Measurements from ENCODE around the gene ZNF23.
A peak's percentile ranks its signal among the peaks of the same experiment; 100 is the strongest.

Gene ZNF23

DNA sequence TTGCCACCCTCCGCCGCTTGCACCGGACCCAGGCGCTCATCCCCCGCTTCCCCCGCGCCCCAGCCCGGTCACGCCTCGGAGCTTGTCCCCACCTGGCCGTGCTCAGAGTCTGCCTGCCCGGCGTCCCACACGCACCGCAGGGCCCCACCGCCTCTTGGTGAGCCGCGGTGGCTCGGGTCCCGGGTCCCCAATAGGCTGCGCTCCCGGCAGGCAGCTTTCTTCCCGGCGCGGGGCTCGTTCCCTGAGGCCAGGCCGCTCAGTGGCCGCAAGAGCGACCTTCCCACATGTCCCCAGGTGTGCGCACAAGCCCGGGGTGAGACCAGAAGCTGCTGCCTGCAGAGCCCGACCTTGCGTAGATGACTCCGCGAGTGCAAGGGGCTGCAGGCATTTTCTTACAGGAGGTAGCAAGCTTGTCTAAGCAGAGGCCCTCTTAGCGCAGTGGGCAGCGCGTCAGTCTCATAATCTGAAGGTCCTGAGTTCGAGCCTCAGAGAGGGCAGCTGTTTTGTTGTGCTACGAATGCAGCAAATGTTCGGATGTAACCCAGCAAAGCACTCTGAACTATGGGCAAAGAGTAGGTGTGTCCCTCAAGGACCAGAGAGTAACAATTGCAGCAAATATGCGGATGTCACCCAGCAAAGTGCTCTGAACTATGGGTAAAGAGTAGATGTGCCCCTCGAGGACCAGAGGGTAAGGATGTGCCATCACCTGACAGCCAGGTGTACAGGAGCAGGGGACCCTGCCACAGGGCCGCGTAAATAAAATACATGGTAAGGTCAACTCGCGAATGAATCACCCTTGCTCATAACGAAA, 35.8 kb downstream of the ZNF23 start:
- no peak for DNase-seq (ENCODE audit: low read depth)

DNA sequence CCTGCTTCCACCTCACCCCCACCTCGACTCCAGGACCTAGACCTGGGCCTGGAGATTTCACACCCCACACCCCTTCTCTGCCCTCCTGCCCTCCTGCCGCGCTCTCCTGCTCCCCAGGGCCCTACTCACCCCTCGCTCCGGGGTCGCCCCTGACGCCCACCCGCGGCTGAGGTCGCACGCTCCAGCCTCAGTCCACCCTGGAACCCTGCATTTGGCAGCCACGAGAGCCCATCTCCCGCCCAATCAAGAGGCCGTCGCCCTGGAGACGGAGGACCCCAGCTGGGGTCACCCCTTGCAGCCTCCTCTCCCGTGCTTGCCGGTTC, 36.3 kb downstream of the ZNF23 start:
- DNase-seq (ENCODE audit: low read depth): no peak

DNA sequence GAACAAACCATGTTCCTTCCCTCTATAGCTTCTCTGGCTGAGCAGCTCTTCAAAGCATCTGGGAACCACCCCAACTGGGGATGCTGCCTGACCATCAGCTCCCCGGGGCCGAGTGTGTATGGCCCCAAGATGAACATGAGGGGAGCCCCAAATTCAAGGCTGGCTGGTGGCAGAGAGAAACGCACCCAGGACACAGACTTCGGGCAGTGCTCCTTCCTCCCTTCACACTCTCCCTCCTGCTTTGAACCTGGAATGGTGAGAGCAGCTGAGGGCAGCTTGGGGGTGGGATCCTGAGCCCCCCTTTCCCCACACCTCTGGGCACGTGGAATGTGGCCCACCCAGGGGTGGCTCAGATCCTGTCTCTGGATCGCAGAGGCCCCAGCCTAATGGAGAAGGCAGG, 37.4 kb downstream of the ZNF23 start:
- no peak for DNase-seq (ENCODE audit: low read depth)

DNA sequence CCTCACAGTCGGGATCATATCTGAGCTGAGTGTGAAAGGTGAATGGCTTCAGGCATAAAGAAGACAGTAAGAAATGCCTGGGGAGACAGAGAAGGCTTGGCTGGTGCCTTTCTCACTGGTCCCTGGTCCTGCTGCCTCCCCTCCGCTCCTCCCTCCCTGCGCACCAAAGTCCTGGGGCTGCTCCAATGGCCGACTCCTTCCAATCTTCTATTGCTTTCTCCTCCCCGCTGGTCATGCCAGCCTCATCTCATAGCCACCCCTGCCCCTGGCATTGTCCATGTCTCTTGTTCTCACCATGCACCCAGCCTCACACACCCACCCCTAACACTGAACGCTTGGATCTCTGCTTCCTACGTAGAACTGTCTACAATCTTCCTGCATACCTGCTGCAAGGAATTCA, 38.2 kb downstream of the ZNF23 start:
- no peak for DNase-seq (ENCODE audit: low read depth)

DNA sequence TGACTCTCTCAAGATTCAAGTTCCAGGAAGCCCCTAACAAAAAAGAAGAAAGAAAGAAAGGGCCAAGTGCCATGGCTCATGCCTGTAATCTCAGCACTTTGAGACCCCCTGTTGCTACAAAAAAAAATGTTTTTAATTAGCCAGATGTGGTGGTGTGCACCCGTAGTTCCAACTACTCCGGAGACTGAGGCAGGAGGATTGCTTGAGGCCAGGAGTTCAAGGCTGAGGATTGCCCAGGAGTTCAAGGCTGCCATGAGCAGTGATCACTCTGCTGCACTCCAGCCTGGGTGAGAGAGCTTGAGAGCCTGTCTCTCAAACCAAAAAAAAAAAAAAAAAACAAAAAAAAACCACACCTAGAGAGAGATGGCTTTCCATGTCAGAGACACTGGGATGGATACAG, 39.0 kb downstream of the ZNF23 start:
- DNase-seq (ENCODE audit: low read depth): no peak

DNA sequence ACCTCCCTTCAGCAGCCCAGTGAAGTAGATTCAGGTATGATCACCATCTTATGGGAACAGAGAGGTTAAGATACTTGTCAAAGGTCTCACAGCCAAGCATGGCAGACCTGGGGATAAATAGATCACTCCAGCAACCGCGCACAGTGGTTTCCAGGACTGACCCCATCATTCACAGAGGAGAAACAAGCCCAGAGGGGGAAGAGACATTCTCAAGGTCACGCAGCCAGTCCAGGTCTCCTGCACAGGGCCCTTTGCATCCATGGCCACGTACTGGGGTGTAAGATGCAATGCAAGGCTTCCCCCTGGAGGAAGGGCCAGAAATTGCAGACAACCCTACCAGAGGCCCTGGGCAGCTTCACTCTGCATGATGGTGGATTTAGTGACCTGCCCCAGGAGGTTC, 40.1 kb downstream of the ZNF23 start:
- no peak for DNase-seq (ENCODE audit: low read depth)

DNA sequence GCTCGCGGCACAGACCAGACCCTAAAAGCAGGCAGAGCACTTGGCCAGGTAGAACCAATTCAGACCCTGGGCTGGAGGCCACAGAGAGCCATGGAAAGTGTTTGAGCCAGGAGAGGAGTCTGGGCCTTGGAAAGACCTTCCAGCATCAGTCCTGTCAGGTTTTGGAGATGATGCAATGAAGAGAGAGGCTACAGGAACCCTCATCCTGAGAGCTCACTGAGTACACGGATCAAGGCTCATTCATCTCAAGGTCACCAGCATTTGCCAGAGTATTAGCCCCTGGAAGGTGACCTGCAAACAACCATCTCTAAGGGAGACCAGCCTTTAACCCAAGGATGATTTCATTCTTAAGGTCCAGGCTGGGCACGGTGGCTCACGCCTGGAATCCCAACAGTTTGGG, 48.0 kb downstream of the ZNF23 start:
- no peak for DNase-seq (ENCODE audit: low read depth)

DNA sequence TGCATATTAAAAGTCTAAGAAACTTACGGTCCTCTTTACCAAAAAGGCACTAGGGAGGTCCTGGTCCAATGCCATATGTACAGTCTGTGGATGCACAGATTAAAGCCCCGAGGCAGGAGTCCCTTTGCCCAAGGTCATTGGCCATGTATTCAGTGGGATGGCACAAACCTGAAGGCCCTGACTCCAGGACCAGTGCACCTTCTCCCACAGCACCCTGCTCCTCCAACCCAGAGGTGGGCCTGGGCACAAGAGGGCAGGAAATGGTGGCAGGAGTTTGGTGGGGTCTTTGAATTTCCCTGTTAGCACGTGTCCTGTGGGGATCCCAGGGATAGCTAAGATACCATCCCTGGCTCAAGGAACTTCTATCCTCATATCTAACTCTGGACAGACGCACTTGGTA, 48.7 kb downstream of the ZNF23 start:
- DNase-seq (ENCODE audit: low read depth): no peak

DNA sequence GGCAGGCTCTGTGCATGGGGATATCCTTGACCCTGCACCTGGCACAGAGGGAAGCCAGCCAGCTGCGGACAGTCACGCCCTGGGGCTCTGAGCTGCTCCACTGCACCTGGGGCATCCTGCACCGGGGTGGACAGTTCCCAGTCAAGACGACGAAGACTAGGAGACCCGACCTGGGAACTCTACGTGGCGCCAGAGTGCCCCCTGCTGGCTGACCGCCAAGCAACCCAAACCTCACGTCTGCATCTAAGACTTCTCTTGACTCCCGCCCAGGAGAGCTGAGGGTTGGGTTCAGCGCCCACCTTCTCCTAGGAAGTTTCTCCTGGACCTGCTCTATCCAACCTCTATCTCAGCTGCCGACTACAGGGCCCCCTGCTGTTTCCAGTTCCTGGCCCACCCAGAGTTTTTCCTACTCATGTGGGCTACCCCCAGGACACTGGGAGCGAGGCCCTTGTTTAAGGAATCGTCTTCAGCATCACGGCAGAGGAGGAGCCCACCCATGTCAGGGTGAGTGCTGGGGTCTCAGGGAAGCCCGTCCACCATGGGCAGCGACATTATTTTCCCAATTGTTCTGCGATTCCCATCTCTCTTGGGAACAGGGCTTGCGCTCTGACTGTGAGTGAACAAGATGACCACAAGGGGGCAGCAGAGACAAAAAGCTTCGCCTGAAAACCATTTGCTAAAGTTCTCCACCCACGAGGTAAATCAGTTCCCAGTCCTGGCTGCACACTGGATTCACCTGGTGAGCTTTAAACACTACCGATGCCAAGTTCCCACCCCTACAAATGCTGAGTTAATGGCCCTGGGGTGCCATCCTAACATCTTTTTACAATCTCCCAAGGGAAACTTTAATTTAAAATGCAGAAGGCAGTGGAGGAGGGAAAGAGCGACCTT, 49.5 kb downstream of the ZNF23 start:
- peak; percentile 24 for DNase-seq (ENCODE audit: low read depth)

DNA sequence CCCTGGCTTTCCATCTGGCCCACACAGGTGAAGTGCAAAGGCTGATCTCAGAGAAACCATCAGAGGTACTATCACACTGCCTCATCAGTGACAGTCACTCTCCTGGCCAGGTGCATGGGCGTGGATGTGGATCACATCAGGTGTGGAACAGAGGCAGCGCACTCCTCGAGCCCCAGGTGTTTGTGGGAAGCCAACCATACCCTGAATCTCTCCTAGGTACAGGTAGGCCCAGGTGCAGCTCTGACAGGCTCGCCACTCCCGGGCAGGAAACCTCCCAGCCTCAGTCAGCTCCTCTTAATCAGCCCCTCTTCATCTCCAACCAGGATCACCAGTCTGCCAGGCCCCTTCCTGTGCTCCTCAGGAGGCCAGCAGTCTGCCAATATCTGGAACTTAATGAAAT, 51.9 kb downstream of the ZNF23 start:
- no peak for DNase-seq (ENCODE audit: low read depth)

DNA sequence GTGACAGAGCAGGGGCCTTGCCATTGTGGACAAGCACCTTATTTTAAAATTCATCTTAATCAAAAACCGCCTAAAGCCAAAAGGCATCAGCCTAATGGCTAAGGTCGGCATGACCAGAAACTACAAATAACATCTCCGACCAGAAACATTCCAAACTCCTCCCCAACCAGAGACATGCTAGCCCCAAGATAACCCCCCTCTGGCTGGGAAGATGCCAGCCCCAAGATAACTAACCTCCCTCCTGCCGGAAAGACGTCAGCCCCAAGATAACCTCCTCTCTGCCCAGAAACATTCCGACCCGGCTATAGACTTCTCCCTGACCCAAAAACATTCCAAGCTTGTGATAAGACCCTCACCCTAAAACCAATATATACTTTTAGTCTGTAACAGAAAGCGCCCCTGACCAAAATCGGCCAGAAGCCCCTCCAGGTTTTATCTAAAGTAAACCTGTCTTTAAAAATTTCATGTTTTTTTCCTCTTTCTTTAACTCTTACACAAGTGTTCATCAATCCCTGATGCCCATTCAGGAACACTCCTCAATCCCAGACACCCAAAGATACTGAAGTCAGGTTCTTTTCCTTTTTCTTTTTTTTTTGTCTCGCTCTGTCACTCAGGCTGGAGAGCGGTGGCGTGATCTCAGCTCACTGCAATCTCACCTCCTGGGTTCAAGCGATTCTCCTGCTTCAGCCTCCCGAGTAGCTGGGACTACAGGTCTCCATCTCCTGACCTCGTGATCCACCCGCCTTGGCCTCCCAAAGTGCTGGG, 52.9 kb downstream of the ZNF23 start:
- no peak for DNase-seq (ENCODE audit: low read depth)

DNA sequence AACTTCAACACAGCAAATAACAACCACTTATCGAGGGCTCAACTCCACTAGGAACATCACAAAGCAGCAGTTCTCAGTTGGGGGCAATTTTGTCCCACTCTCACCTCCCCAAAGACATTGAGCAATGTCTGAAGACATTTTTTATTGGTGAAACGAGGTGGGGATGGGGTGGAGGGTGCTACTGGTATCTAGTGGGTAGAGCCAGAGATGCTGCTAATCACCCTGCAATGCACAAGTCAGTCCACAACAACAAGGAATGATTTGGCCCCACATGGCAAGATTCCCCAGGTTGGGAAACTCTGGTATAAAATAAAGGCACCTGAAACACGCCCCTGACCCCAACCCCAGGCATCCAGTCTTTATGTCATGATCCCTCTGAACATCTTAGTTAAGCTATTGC, 53.5 kb downstream of the ZNF23 start:
- no peak for DNase-seq (ENCODE audit: low read depth)

DNA sequence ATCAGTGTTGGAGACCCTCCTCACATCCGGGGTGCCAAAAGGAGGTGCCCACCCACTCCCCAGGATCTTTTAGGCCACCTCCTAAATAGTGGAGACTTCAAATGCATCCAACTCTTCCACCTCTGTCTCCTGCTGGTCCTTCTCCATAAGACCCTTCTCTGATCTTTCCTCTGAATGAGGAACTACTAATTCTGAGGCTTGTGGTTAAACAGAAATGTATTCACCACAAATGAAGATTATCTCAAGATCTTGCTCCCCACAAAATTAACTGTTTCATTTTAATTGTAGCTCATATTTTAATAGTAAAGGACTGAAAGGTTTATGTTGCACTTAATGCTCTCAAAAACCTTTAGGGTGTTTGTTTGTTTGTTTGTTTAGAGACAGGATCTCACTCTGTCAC, 54.3 kb downstream of the ZNF23 start:
- DNase-seq (ENCODE audit: low read depth): no peak

DNA sequence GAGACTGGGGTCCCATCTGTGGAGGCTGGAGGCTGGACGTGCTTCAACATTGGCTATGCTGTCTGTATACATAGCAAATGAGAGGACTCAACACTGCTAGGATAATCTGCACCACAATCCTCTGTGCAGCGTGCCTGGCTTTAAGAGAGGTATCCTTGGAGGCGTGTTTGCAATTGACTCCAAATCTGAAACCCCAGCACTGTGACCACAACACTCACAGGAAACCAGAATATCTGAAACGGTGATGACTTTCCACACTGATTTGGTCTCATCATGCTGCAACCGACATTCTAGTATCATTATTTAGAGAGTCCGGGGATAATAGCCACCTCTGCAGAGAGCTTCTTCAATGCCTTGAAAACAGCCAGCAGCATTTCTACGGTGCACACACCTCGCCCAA, 55.3 kb downstream of the ZNF23 start:
- no peak for DNase-seq (ENCODE audit: low read depth)

DNA sequence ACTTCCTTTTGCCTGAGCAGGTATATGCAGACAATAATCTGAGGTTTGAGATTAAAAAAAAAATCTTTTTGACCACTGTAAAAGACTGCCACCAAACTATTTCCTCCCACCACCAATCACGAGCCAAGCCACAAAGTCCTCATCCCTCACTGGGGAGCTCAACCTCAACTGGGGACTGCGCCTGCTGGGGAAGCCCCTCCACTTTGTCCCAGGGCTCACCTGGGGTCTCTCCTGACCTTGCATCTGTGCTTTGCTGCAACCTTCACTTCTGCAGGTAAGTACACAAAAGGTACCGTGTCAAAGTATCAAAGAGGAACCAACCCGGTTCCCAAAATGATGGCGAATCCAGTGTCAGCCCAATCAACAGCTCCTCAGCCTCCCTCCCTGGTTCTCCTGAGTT, 55.7 kb downstream of the ZNF23 start:
- DNase-seq (ENCODE audit: low read depth): no peak

DNA sequence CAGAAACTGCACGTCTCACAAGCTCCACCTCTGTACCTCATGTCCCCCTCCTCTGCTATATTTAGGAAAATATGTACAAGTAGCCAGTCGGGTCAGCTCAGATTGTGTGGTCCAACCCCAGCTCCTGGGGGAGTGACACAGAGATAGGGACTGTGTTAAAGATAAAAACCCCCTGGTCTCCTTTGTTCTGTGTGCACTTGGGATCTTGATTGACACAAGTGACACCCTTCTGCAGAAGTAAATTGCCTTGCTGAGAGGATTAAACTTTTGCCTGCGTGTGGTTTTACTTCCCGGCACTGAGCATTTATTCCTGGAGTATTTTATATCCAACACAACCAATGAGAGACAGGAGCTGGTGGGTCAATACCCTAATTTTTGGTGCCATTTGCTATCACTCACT, 57.7 kb downstream of the ZNF23 start:
- DNase-seq (ENCODE audit: low read depth): no peak

DNA sequence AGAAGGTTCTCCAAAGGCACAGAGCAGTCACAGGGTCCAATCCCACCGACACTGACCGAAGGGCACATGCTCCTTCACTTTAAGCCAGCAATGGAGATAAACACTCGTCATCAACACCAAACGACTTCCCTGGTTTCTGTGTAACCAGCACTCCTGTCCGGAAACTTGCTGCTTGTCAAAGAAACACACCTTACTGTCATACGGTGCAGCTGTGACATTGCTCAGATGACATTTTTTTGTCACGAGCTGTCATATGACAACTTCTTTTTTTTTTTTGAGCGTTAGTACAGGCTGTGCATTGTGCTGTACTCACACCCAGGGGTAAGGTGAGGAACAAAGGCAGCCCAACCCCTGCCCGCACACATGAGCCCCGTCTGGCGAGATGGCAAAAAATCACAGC, 59.4 kb downstream of the ZNF23 start:
- no peak for DNase-seq (ENCODE audit: low read depth)

DNA sequence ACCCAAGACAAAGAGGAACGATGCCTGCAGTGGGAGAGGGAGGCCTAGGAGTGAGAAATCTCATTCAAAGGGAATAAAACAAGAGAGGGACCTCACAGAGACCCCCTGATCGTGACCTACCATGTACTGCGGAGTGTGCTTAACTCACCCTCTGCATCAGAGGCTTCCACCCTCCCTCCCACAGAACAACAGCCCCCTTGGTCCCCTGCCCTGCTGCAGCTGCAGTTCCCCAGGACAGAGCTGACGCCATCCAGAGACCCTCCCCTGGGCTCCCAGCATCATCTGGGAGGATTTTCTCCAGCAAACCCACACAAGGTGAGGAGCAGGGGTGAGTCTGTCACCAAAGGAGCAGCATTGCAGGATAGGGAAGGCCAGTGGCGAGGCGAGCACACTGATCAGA, 60.0 kb downstream of the ZNF23 start:
- no peak for DNase-seq (ENCODE audit: low read depth)

DNA sequence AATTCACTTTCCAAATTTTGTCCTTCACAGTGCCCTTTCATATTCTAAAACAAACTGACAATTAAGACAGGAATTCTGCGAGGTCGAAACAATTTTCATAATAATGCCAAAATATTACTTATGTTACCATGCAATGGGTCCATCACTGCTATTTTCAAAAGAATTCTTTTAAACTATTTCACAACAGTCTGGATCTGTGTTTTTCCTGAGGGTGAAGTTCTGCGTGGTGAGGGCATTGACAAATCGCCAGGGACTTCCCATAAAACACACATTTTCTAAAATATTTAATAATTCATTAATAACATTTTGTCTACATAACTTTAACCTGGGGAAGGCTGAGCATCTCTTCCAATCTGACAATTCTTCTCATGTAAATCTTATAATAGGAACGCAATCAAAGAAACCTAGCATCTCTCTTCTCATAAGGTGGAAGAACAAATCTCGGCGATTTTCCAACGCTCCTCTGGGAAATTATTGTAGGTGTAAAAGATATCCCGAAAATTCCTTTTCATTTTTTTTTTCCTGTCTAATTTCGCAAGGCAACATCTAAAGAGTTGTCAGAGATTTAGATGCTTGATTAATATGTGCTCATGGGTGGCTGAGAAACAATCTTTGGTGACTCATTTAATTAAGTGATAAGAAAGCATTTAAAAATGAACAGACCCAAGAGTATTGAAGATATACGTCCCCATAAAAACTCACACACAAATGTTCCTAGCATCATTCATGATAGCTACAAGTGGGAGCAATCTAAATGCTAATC, 62.1 kb downstream of the ZNF23 start:
- DNase-seq (ENCODE audit: low read depth): no peak
